ENCODE results near the gene HJV.
A peak's percentile ranks its signal among the peaks of the same experiment; 100 is the strongest.

HJV gene

GRCh38 chr1:146046664-146047063 lies 25.1 kb upstream of the HJV start:
- Histone ChIP-seq H3K4me3 (replicated peaks; ENCODE audit: low read depth, low read length) (no peak overlapping the region), H3K36me3 (ENCODE audit: control insufficient read depth, insufficient read depth, low read length) (no peaks in the 10 kb centered on the region), H3K27me3 (replicated peaks; ENCODE audit: control insufficient read depth, insufficient read depth, low read length) (no peaks in the 10 kb centered on the region)
- TF ChIP-seq CTCF (IDR thresholded peaks at IDR 0.05; ENCODE audit: insufficient read depth, low read length, poor library complexity, severe bottlenecking), result no peak
- DNase-seq (ENCODE audit: extremely low read depth, insufficient read length), result no peak

- no peak for DNase-seq (ENCODE audit: extremely low read depth, insufficient read length)
- H3K4me3 ChIP-seq (replicated peaks; ENCODE audit: low read depth, low read length), result no peak overlapping the region
These were observed 18.3 kb upstream of the HJV start for GRCh38 chr1:146039844-146040194.

GRCh38 chr1:146036965-146037646 lies 15.6 kb upstream of the HJV start:
- no peaks in the 10 kb centered on the region for H3K27me3 ChIP-seq (replicated peaks; ENCODE audit: control insufficient read depth, insufficient read depth, low read length)
- H3K36me3 ChIP-seq (ENCODE audit: control insufficient read depth, insufficient read depth, low read length), result no peaks in the 10 kb centered on the region
- TF ChIP-seq CTCF (IDR thresholded peaks at IDR 0.05; ENCODE audit: insufficient read depth, low read length, poor library complexity, severe bottlenecking), result no peak
- DNase-seq (ENCODE audit: extremely low read depth, insufficient read length), result peak; percentile 74
- H3K4me3 ChIP-seq (replicated peaks; ENCODE audit: low read depth, low read length), result peak overlapping the region; percentile 67

More at GRCh38 chr1:146039844-146040194, 18.3 kb upstream of the HJV start:
- Histone ChIP-seq H3K27me3 (replicated peaks; ENCODE audit: control insufficient read depth, insufficient read depth, low read length) (no peaks in the 10 kb centered on the region), H3K36me3 (ENCODE audit: control insufficient read depth, insufficient read depth, low read length) (no peaks in the 10 kb centered on the region)
- TF ChIP-seq CTCF (IDR thresholded peaks at IDR 0.05; ENCODE audit: insufficient read depth, low read length, poor library complexity, severe bottlenecking), result no peak

GRCh38 chr1:146036241-146036964 lies 14.9 kb upstream of the HJV start:
- TF ChIP-seq CTCF (IDR thresholded peaks at IDR 0.05; ENCODE audit: insufficient read depth, low read length, poor library complexity, severe bottlenecking), result no peak
- peak; percentile 69 for DNase-seq (ENCODE audit: extremely low read depth, insufficient read length)
- Histone ChIP-seq H3K27me3 (replicated peaks; ENCODE audit: control insufficient read depth, insufficient read depth, low read length) (no peaks in the 10 kb centered on the region), H3K36me3 (ENCODE audit: control insufficient read depth, insufficient read depth, low read length) (no peaks in the 10 kb centered on the region), H3K4me3 (replicated peaks; ENCODE audit: low read depth, low read length) (peak overlapping the region; percentile 67)

- Histone ChIP-seq H3K4me3 (replicated peaks; ENCODE audit: low read depth, low read length) (peak overlapping the region; percentile 33; the same call in 1 of the 2 replicates), H3K36me3 (ENCODE audit: control insufficient read depth, insufficient read depth, low read length) (no peaks in the 10 kb centered on the region), H3K27me3 (replicated peaks; ENCODE audit: control insufficient read depth, insufficient read depth, low read length) (no peaks in the 10 kb centered on the region)
- no peak for DNase-seq (ENCODE audit: extremely low read depth, insufficient read length)
- no peak for TF ChIP-seq CTCF (IDR thresholded peaks at IDR 0.05; ENCODE audit: insufficient read depth, low read length, poor library complexity, severe bottlenecking)
These were observed 13.5 kb upstream of the HJV start for GRCh38 chr1:146035048-146035423.
